H9 (cell line): ENCODE data around the gene GGT7. TPM values are rescaled to one million over a fixed set of nuclear protein-coding genes. Genes with fewer than 3 reads are reported as not detected.

ENCODE experiments used
- DNase-seq: peaks from one replicate; pipeline ENCODE4 v3.0.0-alpha.2; 2017
- H2AFZ ChIP-seq: one replicate; pipeline ENCODE4 v1.6.1; 2013; ENCODE audit warnings: mild to moderate bottlenecking, low read length, control low read depth, moderate library complexity
- H2AK5ac ChIP-seq: 2 replicates; pipeline ENCODE4 v1.6.1; 2013; ENCODE audit warnings: low read length, control low read depth, mixed read lengths; ENCODE audit not compliant: insufficient read length
- H2BK120ac ChIP-seq: one replicate; pipeline ENCODE4 v1.6.1; 2013; ENCODE audit warnings: low read depth, mild to moderate bottlenecking, low read length, control low read depth, inconsistent platforms; ENCODE audit not compliant: poor library complexity, severe bottlenecking
- H2BK12ac ChIP-seq: 2 replicates; pipeline ENCODE4 v1.6.1; 2013; ENCODE audit warnings: low read length, control low read depth, mixed read lengths, low read depth; ENCODE audit not compliant: insufficient read length
- H2BK15ac ChIP-seq: 2 replicates; pipeline ENCODE4 v1.6.1; 2013; ENCODE audit warnings: low read depth, low read length, control low read depth
- H2BK20ac ChIP-seq: one replicate; pipeline ENCODE4 v1.6.1; 2013; ENCODE audit warnings: low read depth, mild to moderate bottlenecking, low read length, control low read depth, inconsistent platforms; ENCODE audit not compliant: poor library complexity, severe bottlenecking
- H2BK5ac ChIP-seq: 2 replicates; pipeline ENCODE4 v1.6.1; 2013; ENCODE audit warnings: low read length, control low read depth, mixed read lengths; ENCODE audit not compliant: insufficient read length
- H3K14ac ChIP-seq: 2 replicates; pipeline ENCODE4 v1.6.1; 2013; ENCODE audit warnings: low read length, control low read depth; ENCODE audit not compliant: insufficient read depth
- H3K18ac ChIP-seq: 2 replicates; pipeline ENCODE4 v1.6.1; 2013; ENCODE audit warnings: low read depth, mild to moderate bottlenecking, mixed read lengths, low read length, control low read depth; ENCODE audit not compliant: insufficient read length
- H3K23ac ChIP-seq: 2 replicates; pipeline ENCODE4 v1.6.1; 2013; ENCODE audit warnings: low read length, control low read depth, mixed read lengths, low read depth; ENCODE audit not compliant: insufficient read length
- H3K23me2 ChIP-seq: 2 replicates; pipeline ENCODE4 v1.6.1; 2013; ENCODE audit warnings: low read depth, mild to moderate bottlenecking, mixed read lengths, low read length, control low read depth; ENCODE audit not compliant: insufficient read length, poor library complexity, severe bottlenecking
- H3K27ac ChIP-seq: 2 replicates; pipeline ENCODE4 v1.5.1; 2013; ENCODE audit warnings: low read length, control low read depth, mixed read lengths, low read depth; ENCODE audit not compliant: insufficient read length
- H3K27me3 ChIP-seq: 2 replicates; pipeline ENCODE4 v1.6.1; 2013; ENCODE audit warnings: low read length, control low read depth, inconsistent platforms; ENCODE audit not compliant: insufficient read depth
- H3K4ac ChIP-seq: 2 replicates; pipeline ENCODE4 v1.6.1; 2013; ENCODE audit warnings: low read depth, mild to moderate bottlenecking, control low read depth, inconsistent platforms, low read length, moderate library complexity
- H3K4me1 ChIP-seq: 2 replicates; pipeline ENCODE4 v1.6.1; 2013; ENCODE audit warnings: low read length, control low read depth, inconsistent platforms; ENCODE audit not compliant: insufficient read depth
- H3K4me2 ChIP-seq: 2 replicates; pipeline ENCODE4 v1.6.1; 2013; ENCODE audit warnings: low read length, control low read depth, mixed read lengths; ENCODE audit not compliant: insufficient read length, insufficient read depth
- H3K56ac ChIP-seq: 2 replicates; pipeline ENCODE4 v1.6.1; 2013; ENCODE audit warnings: low read depth, mild to moderate bottlenecking, mixed read lengths, low read length, control low read depth; ENCODE audit not compliant: insufficient read length
- H3K79me1 ChIP-seq: 2 replicates; pipeline ENCODE4 v1.6.1; 2013; ENCODE audit warnings: low read depth, mild to moderate bottlenecking, moderate library complexity, low read length, control low read depth, inconsistent platforms; ENCODE audit not compliant: insufficient read depth, poor library complexity, severe bottlenecking
- H3K79me2 ChIP-seq: 2 replicates; pipeline ENCODE4 v1.6.1; 2013; ENCODE audit warnings: low read length, control low read depth, inconsistent platforms; ENCODE audit not compliant: insufficient read depth
- H3K9ac ChIP-seq: 2 replicates; pipeline ENCODE4 v1.6.1; 2013; ENCODE audit warnings: low read length, control low read depth, mixed read lengths; ENCODE audit not compliant: insufficient read length; ENCODE audit errors: extremely low read depth
- H3K9me3 ChIP-seq: one replicate; pipeline ENCODE4 v1.6.1; 2013; ENCODE audit warnings: low read depth, low read length, inconsistent platforms; ENCODE audit not compliant: control insufficient read depth
- H3T11ph ChIP-seq: one replicate; pipeline ENCODE4 v1.6.1; 2013; ENCODE audit warnings: mild to moderate bottlenecking, low read length, control low read depth, inconsistent platforms
- H4K20me1 ChIP-seq: one replicate; pipeline ENCODE4 v1.6.1; 2013; ENCODE audit not compliant: control insufficient read depth, insufficient read length, insufficient read depth
- H4K5ac ChIP-seq: 2 replicates; pipeline ENCODE4 v1.6.1; 2013; ENCODE audit warnings: low read depth, mild to moderate bottlenecking, mixed read lengths, low read length, control low read depth; ENCODE audit not compliant: insufficient read length
- H4K8ac ChIP-seq: replicated peaks from 2 replicates; pipeline ENCODE4 v1.6.1; 2013; ENCODE audit warnings: low read length, control low read depth, mixed read lengths, low read depth; ENCODE audit not compliant: insufficient read length
- H4K91ac ChIP-seq: 2 replicates; pipeline ENCODE4 v1.6.1; 2013; ENCODE audit warnings: low read depth, mild to moderate bottlenecking, moderate library complexity, mixed read lengths, low read length, control low read depth; ENCODE audit not compliant: insufficient read length
- H3K27ac Mint-ChIP-seq, 3 experiments: 2 replicates in 2 of 3; 3 replicates in 1 of 3; pipeline ENCODE4 v1.8.0; 2020 to 2021; ENCODE audit warnings: mixed read lengths in 3 of 3, mild to moderate bottlenecking in 1 of 3, moderate library complexity in 1 of 3
- H3K27me3 Mint-ChIP-seq: 2 replicates; pipeline ENCODE4 v1.8.0; 2021; ENCODE audit warnings: low read depth, mild to moderate bottlenecking, moderate library complexity, mixed read lengths
- H3K36me3 Mint-ChIP-seq, 3 experiments: 2 replicates in 2 of 3; 3 replicates in 1 of 3; pipeline ENCODE4 v1.8.0; 2020 to 2021; ENCODE audit warnings: low read depth in 3 of 3, mixed read lengths in 3 of 3; ENCODE audit not compliant: insufficient read depth in 1 of 3
- H3K4me1 Mint-ChIP-seq, 2 experiments: 2 replicates each; pipeline ENCODE4 v1.8.0; 2020; ENCODE audit warnings: mixed read lengths in 2 of 2
- H3K4me3 Mint-ChIP-seq, 2 experiments: 2 replicates in 1 of 2; 3 replicates in 1 of 2; pipeline ENCODE4 v1.8.0; 2020 to 2021; ENCODE audit warnings: mild to moderate bottlenecking in 2 of 2, mixed read lengths in 2 of 2, moderate library complexity in 1 of 2
- H3K9me3 Mint-ChIP-seq, 2 experiments: 2 replicates in 1 of 2; 3 replicates in 1 of 2; pipeline ENCODE4 v1.8.0; 2020; ENCODE audit warnings: mild to moderate bottlenecking in 2 of 2, mixed read lengths in 2 of 2, moderate library complexity in 1 of 2
- total RNA-seq: library from RNA; stranded (reverse); gene quantifications from 2 replicates; pipeline ENCODE4 v1.2.1, GENCODE V29; 2021
- TF ChIP-seq, protein P1 (sequence below): fragments of 200-600 bp; sonication (generic); conservative IDR thresholded peaks from 3 replicates; pipeline ENCODE4 v1.8.0; 2021; ENCODE audit warnings: antibody characterized with exemption, mild to moderate bottlenecking

Gene GGT7
- total RNA-seq, 1 experiment from 2014 or later = 38.6 TPM

DNA sequence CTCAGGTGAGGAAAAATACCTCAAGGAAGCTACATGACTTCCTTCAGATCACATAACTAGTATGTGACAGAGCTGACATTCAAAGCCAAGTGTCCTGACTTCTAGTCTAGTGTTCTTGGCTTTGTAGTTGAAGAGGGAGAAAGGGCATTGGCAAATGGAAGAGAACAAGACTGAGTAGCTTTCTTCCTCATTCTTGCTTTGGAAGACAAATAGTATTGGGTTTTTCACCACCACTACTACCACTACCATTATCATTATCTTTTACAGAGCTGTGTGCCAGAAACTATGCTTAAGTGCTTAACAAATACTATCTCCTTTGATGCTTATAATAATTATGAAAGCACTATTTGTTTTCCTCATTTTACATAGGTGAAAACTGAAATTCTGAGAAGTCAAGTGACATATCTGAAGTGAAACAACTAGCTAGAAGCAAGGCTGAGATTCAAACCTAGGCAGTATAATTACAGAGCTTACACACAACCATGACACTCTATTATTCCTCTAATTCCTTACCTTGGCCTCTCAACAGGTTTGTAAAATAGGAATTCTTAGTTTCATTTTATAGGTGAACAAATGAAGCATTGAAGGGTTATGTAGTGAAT, 10.5 kb upstream of the GGT7 start:
- Histone ChIP-seq H3K18ac (no peak overlapping the region), H3K56ac (no peak overlapping the region), H3T11ph (no peak overlapping the region), H3K9me3 (no peaks in the 10 kb centered on the region), H2BK20ac (no peak overlapping the region), H4K5ac (no peak overlapping the region), H4K20me1 (no peaks in the 10 kb centered on the region), H3K9ac (no peak overlapping the region), H3K23ac (no peak overlapping the region), H4K8ac (no peak overlapping the region), H2BK5ac (no peak overlapping the region), H3K14ac (no peak overlapping the region), H3K4me2 (no peak overlapping the region), H3K79me2 (no peaks in the 10 kb centered on the region), H3K27ac (no peak overlapping the region), H2AFZ (no peak overlapping the region), H3K79me1 (no peaks in the 10 kb centered on the region), H3K27me3 (no peaks in the 10 kb centered on the region), H3K23me2 (no peaks in the 10 kb centered on the region), H2BK120ac (no peak overlapping the region), H4K91ac (no peak overlapping the region), H2BK12ac (no peak overlapping the region), H2BK15ac (no peak overlapping the region), H2AK5ac (no peak overlapping the region), H3K4ac (no peak overlapping the region), H3K4me1 (peaks cover 2% of the 10 kb centered on the region; the same call in 1 of the 2 replicates)
- H3K9me3 Mint-ChIP-seq = no peaks in the 10 kb centered on the region
- H3K36me3 Mint-ChIP-seq = peaks cover 0 to 3% (median 3%) of the 10 kb centered on the region in 3 experiments; a peak in 2 of 7 replicates
- TF ChIP-seq, protein P1, sequence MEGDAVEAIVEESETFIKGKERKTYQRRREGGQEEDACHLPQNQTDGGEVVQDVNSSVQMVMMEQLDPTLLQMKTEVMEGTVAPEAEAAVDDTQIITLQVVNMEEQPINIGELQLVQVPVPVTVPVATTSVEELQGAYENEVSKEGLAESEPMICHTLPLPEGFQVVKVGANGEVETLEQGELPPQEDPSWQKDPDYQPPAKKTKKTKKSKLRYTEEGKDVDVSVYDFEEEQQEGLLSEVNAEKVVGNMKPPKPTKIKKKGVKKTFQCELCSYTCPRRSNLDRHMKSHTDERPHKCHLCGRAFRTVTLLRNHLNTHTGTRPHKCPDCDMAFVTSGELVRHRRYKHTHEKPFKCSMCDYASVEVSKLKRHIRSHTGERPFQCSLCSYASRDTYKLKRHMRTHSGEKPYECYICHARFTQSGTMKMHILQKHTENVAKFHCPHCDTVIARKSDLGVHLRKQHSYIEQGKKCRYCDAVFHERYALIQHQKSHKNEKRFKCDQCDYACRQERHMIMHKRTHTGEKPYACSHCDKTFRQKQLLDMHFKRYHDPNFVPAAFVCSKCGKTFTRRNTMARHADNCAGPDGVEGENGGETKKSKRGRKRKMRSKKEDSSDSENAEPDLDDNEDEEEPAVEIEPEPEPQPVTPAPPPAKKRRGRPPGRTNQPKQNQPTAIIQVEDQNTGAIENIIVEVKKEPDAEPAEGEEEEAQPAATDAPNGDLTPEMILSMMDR = no peak
- no peak overlapping the region for H3K27ac Mint-ChIP-seq
- DNase-seq = no peak
- H3K4me3 Mint-ChIP-seq = no peak overlapping the region
- H3K4me1 Mint-ChIP-seq = no peaks in the 10 kb centered on the region; a peak in 1 of 4 replicates
- H3K27me3 Mint-ChIP-seq = peaks cover 2% of the 10 kb centered on the region; the same call in 1 of the 2 replicates
